Activated naive CD4-positive, alpha-beta T cell treated with anti-CD3 and anti-CD28 coated beads for 36 hours (primary cell): ENCODE measurements around the gene CNOT1. TPM values are rescaled to one million over a fixed set of nuclear protein-coding genes. Genes with fewer than 3 reads are reported as not detected.
A peak's percentile ranks its signal among the peaks of the same experiment; 100 is the strongest.

Experiments
- CTCF ChIA-PET: fragments of 350-600 bp; sonication (Branson Sonifier 250); formaldehyde crosslinking; loops from one replicate; lab custom pipeline; 2021; ENCODE audit warnings: antibody characterized with exemption; lab: Charles Lee
- DNase-seq: peaks from one replicate; pipeline ENCODE4 v3.0.0-alpha.2; 2020
- H3K27ac Mint-ChIP-seq: one replicate; pipeline ENCODE4 v1.8.0; 2021; ENCODE audit warnings: mild to moderate bottlenecking, mixed read lengths
- H3K27me3 Mint-ChIP-seq: one replicate; pipeline ENCODE4 v1.8.0; 2021; ENCODE audit warnings: low read depth, mixed read lengths
- H3K36me3 Mint-ChIP-seq: one replicate; pipeline ENCODE4 v1.8.0; 2021; ENCODE audit warnings: low read depth, mixed read lengths
- H3K4me1 Mint-ChIP-seq: one replicate; pipeline ENCODE4 v1.8.0; 2021; ENCODE audit warnings: low read depth, mixed read lengths
- H3K4me3 Mint-ChIP-seq: one replicate; pipeline ENCODE4 v1.8.0; 2021; ENCODE audit warnings: mild to moderate bottlenecking, moderate library complexity, mixed read lengths
- H3K9me3 Mint-ChIP-seq: one replicate; pipeline ENCODE4 v1.8.0; 2021; ENCODE audit warnings: mixed read lengths
- intact Hi-C: fragments of 100-400 bp; cut with micrococcal nuclease; formaldehyde crosslinking; loops from one replicate; pipeline ENCODE4 v1.15.1; 2023
- total RNA-seq, 2 experiments: library from RNA; stranded (reverse); gene quantifications; one replicate each; pipeline ENCODE4 v1.2.3, GENCODE V29; 2021

Gene CNOT1
- total RNA-seq, 2 experiments from 2014 or later, result 283 to 287 TPM

DNA sequence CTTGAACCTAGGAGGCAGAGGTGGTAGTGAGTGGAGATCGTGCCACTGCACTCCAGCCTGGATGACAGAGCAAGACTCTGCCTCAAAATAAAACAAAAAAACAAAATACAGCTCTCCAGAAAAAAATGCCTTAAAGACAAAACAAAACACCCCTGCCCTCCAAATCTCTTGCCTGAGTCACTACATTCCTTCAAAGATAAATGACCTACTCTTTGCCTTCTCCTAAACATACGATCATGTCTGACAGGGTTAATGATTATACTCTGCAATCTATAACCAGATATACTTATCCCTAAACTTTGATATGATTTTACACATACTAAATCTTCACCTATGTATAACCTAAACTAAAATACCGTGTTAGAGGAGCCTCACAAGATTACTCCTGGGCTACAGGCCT, 115.8 kb downstream of the CNOT1 start:
- intact Hi-C loops, result loop anchor here (2.0 to 5.0 kb wide), 2 partner anchors 13 to 168 kb away; partner anchors contain the start of genes NDRG4 and SLC38A7
- Mint-ChIP-seq H3K9me3 (no peaks in the 10 kb centered on the region), H3K4me1 (peaks cover 38% of the 10 kb centered on the region), H3K4me3 (peak overlapping the region; percentile 34), H3K27me3 (no peaks in the 10 kb centered on the region), H3K27ac (no peak overlapping the region), H3K36me3 (peaks cover 14% of the 10 kb centered on the region)
- CTCF ChIA-PET, result interaction anchor here (0.6 to 5.8 kb wide), 9 partner anchors 9 to 246 kb away, joined by 3 to 49 read pairs (median 3); no protein-coding TSS in a partner anchor
- DNase-seq, result no peak

DNA sequence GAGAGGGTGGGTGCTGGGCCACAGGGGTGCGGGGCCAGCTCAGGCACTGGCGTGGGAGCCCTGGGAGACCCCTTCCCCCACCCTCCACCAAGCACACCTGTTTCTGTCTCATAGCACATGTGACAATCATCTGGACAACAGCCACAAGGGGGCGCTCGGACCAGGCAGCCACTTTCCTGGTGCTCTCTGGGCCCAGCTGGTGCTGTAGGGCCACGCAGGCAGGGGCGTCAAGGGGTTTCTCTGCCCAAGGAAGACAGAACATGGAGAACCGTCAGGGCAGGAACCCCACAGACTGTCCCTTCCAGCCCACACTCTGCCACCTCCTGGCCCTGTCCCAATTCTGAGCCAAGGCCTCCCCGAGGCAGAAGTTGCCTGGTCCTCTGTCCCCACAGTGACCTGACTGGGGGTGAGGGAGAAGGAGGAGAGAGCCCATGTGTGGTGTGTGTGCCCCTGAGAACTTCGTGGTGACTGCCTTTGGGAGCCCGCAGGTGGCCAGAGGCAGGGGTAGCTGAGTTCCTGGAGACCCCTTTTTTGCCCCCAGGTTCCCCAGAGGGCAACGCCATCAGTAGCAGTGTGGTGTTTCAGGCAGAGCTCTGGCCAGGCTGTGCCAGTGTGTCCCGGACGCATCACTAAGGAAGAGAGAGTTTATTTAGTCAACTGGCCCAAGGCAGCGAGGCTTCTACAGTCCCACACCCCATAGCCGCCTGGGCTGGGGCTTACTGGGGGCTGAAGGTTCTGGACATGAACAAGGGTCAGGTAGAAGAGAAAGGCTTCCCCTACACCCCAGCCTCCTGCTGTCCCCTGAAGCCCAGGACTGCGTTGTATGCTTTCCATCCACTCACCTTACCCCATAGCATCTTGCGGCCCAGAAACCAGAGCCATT, 117.5 kb downstream of the CNOT1 start:
- Mint-ChIP-seq H3K27me3 (no peaks in the 10 kb centered on the region), H3K4me3 (no peak overlapping the region), H3K27ac (no peak overlapping the region), H3K4me1 (peaks cover 24% of the 10 kb centered on the region), H3K36me3 (peaks cover 7% of the 10 kb centered on the region), H3K9me3 (no peaks in the 10 kb centered on the region)
- DNase-seq, result peak; percentile 91
- CTCF ChIA-PET, result interaction anchor here (0.6 to 5.8 kb wide), 11 partner anchors 11 to 244 kb away, joined by 3 to 49 read pairs (median 5); partner anchors contain the start of gene NDRG4
- intact Hi-C loops, result loop anchor here (1.0 to 5.0 kb wide), 3 partner anchors 149 to 244 kb away; partner anchors contain the start of gene SLC38A7

DNA sequence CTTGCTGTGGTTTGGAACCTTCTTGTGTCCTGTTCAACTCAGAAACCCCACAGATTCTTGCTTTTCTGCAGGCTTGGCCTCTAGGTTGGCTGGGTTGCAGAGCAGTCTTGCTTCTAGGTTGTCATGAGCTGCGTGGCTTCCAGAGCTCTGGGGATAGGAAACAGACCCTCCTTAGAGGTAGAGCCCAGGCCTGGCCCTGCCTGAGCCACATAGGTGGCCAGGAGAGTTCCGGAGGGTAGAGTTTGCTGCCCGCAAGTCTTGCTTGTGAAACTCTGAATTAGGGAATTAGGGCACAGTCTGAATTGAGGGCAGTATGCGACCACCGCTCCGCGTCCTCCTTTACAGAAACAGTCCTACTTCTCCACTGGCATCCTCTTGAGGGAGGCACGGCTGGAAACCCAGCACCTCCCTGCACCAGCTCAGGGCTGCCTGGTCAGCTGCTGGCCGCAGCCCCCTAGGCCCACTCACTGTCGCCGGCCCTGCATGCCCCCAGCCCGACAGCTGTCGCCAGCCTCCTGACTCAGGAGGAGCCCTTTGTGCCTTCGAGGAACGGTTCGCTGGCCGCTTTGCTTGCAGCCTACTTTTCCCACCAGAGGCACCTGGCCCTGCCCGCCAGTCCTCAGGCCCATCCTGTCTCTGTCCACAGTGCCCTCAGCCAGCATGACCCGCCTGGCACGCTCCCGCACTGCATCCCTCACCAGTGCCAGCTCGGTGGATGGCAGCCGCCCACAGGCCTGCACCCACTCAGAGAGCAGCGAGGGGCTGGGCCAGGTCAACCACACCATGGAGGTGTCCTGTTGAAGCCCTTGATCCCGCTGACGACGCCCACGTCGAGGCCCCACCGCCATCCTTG, 118.6 kb downstream of the CNOT1 start:
- no peak overlapping the region for H3K4me3 Mint-ChIP-seq
- intact Hi-C loops, result loop anchor here (5.0 kb wide), 1 partner anchor 171 kb away; the partner anchor contains the start of gene SLC38A7

DNA sequence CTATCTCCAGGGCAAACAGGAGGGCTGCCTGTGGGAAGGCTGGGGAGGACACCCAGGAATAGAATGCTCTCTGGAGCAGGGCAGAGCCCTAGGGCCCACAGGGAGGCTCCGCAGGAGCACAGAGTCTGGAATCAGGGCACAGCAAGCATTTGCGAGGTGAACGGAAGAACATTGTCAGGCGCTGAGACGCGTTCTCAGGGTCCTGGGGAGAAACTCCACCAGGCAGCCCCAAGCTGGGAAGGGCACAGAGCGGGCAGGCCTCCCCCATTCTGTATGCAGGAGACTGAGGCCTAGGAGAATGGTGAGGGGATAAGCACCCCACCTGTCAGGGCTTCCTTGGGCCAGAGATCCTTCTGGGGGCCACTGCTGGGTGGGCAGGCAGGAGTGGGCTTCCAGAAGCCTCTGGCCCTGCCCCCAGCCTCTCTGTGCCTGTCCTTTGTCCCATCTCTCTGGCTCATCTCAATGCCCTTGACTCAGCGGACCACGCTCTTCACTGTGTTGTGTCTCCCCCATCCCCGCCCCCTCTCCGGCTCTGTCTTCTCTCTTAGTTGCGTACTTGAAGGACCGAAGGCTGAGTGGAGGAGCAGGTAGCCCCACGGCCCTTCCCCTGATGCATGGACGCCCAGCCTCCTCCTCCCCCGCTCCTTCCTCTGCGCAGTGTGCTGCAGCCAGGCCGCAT, 119.4 kb downstream of the CNOT1 start:
- intact Hi-C loops, result loop anchor here (5.0 kb wide), 1 partner anchor 172 kb away; the partner anchor contains the start of gene SLC38A7
- H3K36me3 Mint-ChIP-seq, result peaks cover 2% of the 10 kb centered on the region
- CTCF ChIA-PET, result interaction anchor here (0.5 to 5.8 kb wide), 5 partner anchors 11 to 246 kb away, joined by 3 to 49 read pairs (median 3); no protein-coding TSS in a partner anchor
- H3K27ac Mint-ChIP-seq, result no peak overlapping the region
- H3K9me3 Mint-ChIP-seq, result no peaks in the 10 kb centered on the region
- DNase-seq, result no peak
- H3K27me3 Mint-ChIP-seq, result no peaks in the 10 kb centered on the region
- H3K4me3 Mint-ChIP-seq, result no peak overlapping the region
- H3K4me1 Mint-ChIP-seq, result peaks cover 13% of the 10 kb centered on the region

More for the DNA sequence above, 118.6 kb downstream of the CNOT1 start:
- no peaks in the 10 kb centered on the region for H3K9me3 Mint-ChIP-seq
- H3K4me1 Mint-ChIP-seq, result peaks cover 13% of the 10 kb centered on the region
- no peaks in the 10 kb centered on the region for H3K27me3 Mint-ChIP-seq
- peaks cover 2% of the 10 kb centered on the region for H3K36me3 Mint-ChIP-seq
- H3K27ac Mint-ChIP-seq, result no peak overlapping the region
- CTCF ChIA-PET, result interaction anchor here (0.5 to 5.8 kb wide), 7 partner anchors 10 to 245 kb away, joined by 3 to 49 read pairs (median 3); no protein-coding TSS in a partner anchor
- no peak for DNase-seq

DNA sequence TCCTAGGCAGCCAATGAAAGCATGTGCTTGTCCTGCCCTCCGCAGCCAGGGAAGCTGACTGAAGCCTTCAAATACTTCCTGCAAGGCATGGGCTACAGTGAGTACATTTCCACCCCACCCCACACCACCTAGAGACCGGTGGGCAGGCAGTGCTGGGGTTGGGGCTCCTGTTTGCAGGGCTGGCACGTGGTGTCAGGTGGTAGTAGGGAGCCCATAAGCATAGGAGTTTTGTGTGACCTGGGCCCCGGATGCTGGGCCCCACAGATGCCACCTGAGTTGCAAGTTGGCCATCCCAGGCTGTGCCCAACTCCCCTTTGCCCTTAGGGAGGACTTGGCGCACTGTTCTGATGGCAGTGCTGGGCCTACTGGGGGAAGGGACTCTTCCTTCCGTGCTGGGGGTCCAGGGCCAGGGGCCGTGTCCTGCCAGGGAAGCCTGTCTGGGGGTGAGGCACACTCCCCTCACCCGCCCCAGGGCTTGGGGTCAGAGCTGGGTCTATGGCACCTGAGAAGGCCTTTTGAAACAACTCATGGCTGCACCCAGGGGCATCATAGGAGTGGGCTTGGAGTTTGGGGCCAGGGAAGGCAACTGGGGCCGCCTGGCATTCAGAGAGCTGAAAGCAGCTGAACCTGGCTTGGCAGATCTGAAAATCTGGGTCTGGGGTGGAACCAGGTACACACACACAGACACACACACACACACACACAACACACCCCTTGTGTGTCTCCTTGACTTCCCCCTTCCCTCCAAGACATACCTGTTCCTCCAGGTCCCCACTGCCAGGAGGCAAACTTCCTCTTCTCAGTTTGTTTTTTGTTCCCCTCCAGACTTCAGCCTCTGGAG, 120.2 kb downstream of the CNOT1 start:
- peaks cover 8% of the 10 kb centered on the region for H3K4me1 Mint-ChIP-seq
- H3K27ac Mint-ChIP-seq, result no peak overlapping the region
- H3K9me3 Mint-ChIP-seq, result no peaks in the 10 kb centered on the region
- peaks cover 2% of the 10 kb centered on the region for H3K36me3 Mint-ChIP-seq
- CTCF ChIA-PET, result interaction anchor here (0.7 to 5.8 kb wide), 2 partner anchors 14 to 247 kb away, joined by 3 to 49 read pairs; no protein-coding TSS in a partner anchor
- H3K27me3 Mint-ChIP-seq, result no peaks in the 10 kb centered on the region
- no peak overlapping the region for H3K4me3 Mint-ChIP-seq
- no peak for DNase-seq
- intact Hi-C loops, result loop anchor here (5.0 kb wide), 1 partner anchor 173 kb away; the partner anchor contains the start of gene SLC38A7

DNA sequence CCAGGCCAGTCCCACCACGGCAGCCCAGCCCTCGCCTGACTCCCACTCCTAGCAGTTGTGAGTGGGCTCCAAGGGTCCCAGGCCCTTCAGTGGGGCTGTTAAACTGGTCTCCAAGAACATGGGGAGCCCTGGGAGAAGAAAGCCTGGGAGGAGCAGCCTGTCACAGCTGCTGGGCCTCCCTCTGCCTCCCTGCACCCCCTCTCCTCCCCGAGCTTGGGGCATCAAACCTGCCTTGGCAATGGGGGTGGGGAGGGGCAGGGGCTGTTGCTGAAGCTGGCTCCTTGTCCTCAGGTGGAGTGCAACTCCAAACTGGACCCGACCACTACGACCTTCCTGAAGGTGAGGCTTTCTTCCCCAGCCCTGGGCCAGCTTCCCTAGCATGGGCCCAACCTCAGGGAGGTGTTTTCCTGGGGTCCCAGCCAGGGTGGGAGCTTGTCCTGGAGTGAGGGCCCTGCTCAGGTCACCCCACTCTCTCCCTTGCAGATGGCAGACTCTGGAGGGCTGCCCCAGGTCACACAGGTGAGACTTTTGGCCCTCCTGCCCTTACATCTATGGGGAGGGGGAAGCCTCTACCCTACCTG, 120.9 kb downstream of the CNOT1 start:
- no peak overlapping the region for H3K27ac Mint-ChIP-seq
- H3K4me3 Mint-ChIP-seq, result no peak overlapping the region
- intact Hi-C loops, result no loop called here
- no peak for DNase-seq
- H3K27me3 Mint-ChIP-seq, result no peaks in the 10 kb centered on the region
- peaks cover 2% of the 10 kb centered on the region for H3K36me3 Mint-ChIP-seq
- H3K4me1 Mint-ChIP-seq, result peaks cover 2% of the 10 kb centered on the region
- H3K9me3 Mint-ChIP-seq, result no peaks in the 10 kb centered on the region
- CTCF ChIA-PET, result interaction anchor here (1.0 kb wide), 1 partner anchor 247 kb away, joined by 5 read pairs; no protein-coding TSS in a partner anchor

DNA sequence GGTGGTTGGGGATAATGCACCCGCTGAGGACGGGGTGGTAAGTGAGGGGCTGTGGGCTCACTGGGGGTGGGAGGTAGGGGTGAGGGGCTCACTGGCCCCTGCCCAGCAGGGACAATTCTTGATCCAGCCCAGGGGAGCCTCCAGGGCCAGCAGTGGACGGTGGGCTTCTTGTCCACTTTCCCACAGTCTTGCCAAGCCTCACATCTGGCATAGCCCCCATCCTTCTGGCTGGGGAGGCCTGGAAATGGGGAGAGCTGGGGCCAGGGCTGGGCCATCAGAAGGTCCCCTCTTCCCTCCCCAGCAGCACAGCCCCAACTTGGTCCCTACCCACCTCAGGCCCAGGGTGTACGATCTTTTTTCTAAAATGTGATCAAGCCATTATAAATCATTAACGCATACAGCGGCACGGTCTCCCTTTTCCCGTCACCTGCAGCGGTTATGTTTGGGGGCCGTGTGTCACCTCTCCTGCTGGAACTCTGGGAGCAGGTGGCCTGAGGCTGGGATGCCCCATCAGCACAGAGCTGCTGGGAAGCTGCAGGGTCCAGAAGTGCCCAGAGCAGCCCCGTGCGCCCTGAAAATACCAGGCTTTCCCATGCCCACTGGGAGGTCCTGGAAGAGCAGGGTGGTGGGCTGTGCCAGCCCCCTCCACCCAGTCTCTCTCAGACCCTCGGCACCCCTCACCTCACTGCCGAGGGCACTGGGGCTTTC, 121.5 kb downstream of the CNOT1 start:
- Mint-ChIP-seq H3K9me3 (no peaks in the 10 kb centered on the region), H3K36me3 (peaks cover 2% of the 10 kb centered on the region), H3K4me3 (no peak overlapping the region), H3K27ac (no peak overlapping the region), H3K27me3 (no peaks in the 10 kb centered on the region), H3K4me1 (peaks cover 2% of the 10 kb centered on the region)
- CTCF ChIA-PET, result interaction anchor here (1.0 kb wide), 1 partner anchor 248 kb away, joined by 5 read pairs; no protein-coding TSS in a partner anchor
- intact Hi-C loops, result no loop called here
- no peak for DNase-seq

DNA sequence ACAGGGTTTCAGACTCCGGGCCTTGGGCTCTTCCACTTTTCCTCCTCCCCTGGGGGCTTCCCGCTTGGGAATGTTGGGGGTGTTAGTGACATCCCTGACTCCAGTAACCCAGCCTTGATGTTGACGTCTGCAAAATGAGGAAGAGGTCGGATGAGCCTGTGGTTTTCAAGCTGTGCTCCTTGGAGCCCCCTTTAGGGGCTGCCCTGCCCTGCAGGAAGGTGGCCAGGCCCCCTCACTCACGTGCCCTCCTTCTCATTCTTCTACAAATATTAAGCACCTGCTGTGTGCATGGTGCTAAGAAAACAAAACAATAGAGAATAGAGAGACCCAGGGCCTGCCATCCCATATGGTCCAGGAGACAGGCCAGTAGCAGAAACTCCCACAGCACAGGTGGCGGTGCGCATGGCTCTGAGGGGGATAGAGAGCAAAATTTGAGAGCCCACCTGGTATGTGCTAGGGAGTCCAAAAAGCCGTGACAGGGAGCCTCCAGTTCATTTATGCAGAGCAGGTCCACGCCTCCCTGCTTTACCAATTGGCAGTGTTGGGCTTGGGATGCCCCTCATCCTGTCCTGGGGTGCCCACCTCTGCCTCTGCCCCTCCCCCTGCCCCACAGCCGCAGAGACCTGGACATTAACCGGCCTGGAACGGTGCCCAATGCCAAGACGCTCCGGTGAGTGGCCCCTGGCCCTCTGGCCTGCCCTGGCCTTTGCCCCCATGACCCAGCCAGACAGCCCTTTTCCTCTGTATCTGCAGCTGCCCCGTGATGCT, 122.2 kb downstream of the CNOT1 start:
- CTCF ChIA-PET, result interaction anchor here (1.0 kb wide), 1 partner anchor 11 kb away, joined by 3 read pairs; no protein-coding TSS in a partner anchor
- Mint-ChIP-seq H3K4me1 (peaks cover 2% of the 10 kb centered on the region), H3K27ac (no peak overlapping the region), H3K9me3 (no peaks in the 10 kb centered on the region), H3K36me3 (peaks cover 2% of the 10 kb centered on the region), H3K27me3 (no peaks in the 10 kb centered on the region), H3K4me3 (no peak overlapping the region)
- no peak for DNase-seq
- intact Hi-C loops, result no loop called here

DNA sequence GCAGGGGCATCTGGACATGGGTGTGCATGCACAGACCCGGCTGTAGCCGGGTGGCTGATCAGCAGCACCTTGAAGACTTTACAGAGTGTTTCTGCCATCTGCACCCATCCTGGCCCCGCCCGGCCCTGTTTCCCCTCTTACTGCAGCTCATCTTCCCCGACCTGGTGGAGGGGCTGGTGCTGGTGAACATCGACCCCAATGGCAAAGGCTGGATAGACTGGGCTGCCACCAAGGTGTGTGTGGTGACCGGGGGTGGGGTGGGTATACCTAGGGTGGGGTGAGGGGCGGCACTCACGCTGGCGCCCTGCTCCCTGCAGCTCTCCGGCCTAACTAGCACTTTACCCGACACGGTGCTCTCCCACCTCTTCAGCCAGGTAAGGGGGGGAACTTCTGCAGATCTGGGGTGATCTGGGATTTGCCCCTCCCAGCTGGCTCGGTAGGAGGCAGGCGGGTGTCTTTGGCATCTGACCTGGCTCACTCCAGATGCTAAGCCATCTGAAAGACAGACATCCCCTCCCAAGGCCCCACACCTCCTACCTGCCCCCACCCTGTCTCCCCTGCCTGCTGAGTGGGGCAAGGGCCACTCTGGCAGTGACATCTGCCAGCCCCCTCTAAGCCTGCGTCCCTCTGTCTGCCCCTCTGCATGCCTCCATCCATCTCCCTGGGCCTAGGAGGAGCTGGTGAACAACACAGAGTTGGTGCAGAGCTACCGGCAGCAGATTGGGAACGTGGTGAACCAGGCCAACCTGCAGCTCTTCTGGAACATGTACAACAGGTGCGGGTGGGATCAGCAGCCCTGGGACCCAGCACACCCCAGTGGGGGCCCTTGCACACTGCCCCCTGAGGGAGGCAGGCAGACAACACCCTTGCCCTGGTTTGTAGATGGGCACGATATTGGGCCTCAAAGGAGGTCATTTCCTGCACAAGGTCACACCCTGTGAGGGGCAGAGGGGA, 123.1 kb downstream of the CNOT1 start:
- DNase-seq, result no peak
- intact Hi-C loops, result no loop called here
- H3K36me3 Mint-ChIP-seq, result no peaks in the 10 kb centered on the region
- no peaks in the 10 kb centered on the region for H3K27me3 Mint-ChIP-seq
- H3K4me1 Mint-ChIP-seq, result peaks cover 2% of the 10 kb centered on the region
- no peaks in the 10 kb centered on the region for H3K9me3 Mint-ChIP-seq
- CTCF ChIA-PET, result interaction anchor here (0.6 to 1.5 kb wide), 3 partner anchors 12 to 249 kb away, joined by 3 to 4 read pairs (median 3); no protein-coding TSS in a partner anchor
- H3K4me3 Mint-ChIP-seq, result no peak overlapping the region
- H3K27ac Mint-ChIP-seq, result no peak overlapping the region
